GF-D8 (cell line): ENCODE data around the gene FAR1.
A peak's percentile ranks its signal among the peaks of the same experiment; 100 is the strongest.

Experiments
- DNase-seq: peaks from one replicate; lab custom pipeline; 2025; lab: John Stamatoyannopoulos, UW

Gene FAR1

DNA sequence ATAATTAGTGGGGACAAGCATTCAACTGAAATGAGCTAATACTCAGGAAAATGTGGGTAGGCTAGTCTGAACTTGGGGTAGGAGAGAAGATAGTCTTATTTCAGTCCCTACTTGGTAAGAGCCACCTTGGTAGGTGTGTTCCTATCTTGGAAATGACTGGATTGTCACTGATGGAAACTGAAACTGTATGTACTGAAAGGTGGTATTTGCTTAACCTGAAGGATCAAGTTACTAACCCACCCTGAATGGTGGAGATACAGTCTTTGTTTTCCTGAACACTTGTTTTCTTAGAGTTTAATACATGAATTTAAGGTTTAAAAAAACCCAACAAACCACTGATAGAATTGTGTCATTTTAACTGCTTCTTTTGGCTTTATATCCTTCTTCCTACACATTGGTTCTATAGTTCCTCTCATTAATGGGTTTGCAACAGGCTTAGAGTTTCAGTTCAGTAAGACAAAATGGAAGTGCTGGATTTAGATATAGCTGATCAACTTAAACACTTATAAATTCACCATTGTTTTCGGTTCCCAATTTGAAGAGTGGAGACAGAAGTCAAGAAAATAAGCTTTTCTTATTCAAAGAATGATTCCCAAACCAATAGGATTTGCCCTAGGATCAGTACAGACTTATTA lies 4.2 kb downstream of the FAR1 start:
- no peak for DNase-seq

DNA sequence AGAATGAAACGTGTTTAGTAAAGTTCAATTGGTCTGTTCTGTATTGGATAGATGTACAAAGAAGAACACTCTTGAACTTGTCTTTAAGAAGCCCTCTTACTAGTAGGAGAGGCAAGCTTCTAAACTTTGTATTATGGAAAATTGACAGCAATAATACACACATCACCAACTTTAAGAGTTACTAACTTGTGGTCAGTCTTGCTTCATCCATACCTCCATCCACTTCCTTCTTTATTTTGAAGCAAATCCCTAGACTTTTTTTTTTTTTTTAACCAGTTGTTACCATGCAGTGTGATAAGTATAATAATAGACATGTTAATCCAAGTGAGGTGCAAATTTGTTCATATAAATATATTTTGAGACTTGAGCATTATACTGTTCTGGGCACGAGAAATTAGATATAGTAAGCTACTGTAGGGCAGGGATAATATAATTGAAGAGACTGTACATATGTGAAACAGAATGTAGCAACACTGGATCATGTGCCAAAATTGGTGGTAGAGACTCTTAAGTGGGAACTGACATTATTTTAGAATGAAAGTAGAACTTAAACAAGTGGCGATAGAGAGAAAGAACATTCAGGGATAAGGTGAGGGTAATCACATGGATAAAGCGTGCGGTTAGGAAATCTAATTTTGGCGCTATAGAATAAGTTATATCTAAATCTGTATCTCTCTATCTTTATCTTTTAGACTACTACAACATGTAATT lies 6.5 kb downstream of the FAR1 start:
- DNase-seq = peak; percentile 88

DNA sequence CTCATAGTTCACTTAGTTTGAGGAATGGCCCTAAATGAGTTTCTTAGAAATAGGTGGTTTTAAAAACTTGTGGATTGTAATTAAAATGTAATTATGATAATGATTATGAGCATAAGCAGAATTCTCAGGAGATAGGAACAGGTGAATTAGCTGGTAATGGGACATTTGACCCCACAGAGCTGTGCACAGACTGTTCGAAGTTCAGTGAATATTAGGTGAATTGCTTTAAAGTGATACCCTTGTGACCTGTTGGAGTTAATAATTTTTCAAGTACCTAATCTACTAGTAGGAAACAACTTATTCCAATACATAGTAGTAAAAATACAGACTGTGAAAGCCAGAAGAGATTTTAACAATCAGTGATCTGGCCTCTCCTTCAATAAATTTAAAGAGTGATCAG lies 8.1 kb downstream of the FAR1 start:
- no peak for DNase-seq

DNA sequence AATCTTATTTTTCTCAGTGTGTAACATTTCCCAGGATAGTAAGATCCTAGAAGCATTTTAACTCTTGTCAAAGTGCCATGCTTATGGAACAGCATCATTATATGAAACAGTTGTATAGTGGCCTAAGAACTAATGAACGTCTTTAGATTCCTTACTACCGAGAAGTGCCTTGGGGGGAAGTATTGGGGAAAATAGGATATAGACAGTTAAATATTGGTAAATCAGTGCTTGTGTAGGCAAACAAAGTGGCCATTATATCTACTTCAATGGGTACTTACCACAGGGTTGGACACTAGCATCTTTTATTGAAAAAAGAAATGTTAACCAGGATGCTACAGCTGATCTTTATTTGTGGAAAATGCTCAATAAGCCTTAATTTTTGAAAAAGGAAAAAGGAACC lies 11.3 kb downstream of the FAR1 start:
- DNase-seq = no peak

DNA sequence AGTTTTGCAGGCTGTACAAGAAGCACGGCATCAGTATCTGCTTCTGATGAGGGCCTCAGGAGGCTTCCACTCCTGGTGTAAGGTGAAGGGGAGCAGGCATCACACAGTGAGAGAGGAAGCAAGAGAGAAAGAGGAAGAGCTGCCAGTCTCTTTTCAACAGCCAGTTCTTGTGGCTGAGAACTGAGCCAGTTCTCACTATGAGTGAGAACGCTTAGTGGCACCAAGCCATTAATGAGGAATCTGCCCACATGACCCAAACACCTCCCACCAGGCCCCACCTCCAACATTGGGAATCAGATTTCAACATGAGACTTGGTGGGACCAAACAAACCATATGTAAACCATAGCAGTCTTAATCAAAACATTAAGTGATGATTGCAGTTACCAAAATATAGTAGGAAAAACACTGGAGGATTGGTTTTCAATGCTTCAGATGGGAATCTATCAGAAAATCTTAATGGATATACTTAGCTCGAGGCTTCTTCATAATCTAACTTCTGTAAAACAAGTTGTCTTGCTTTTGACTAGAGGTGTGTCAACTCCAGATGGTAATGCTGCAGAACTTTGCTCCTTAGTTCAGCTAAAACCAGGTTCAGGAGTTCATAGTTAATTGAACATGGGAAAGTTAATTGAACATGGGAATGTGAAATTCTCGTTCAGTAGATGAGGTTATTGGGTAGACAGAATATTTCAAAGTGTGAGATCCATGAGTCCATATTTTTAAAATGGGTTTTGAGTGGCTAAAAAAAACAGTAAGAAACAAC lies 12.2 kb downstream of the FAR1 start:
- DNase-seq = peak; percentile 8

DNA sequence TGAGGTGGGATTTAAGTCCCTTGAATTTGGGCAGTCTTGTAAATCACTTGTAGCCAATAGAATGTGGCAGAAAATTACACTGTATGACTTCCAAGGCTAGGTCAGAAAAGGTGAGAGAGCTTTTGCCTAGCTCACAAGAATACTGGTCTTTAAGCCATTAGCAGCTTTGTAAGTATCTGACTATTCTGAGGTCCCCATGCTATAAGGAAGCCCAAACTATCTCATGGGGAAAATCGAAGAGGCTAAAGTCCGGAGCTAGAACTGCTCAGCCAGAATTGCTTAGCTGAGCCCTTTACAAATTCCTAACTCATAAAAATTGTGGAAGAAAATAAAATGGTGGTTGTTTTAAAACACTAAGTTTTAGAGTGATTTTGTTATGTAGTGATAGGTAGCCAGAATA lies 13.0 kb downstream of the FAR1 start:
- DNase-seq = no peak

DNA sequence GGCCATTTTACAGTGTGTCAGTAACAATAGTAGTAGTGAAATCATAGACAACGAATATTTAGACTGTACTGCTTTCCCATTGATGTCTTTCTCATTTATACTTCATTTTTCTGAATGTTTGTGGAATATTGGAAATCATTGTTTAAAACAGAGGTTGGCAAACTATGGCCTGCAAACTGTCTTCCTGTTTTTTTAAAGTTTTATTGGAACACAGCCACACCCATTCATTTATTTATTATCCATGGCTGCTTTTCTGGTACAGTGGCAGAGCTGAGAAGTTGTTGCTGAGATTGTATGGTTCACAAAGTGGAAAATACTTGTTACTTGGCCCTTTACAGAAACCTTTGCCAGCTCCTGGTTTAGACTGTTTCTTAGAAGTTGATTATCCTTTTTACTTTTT lies 13.7 kb downstream of the FAR1 start:
- DNase-seq = no peak

DNA sequence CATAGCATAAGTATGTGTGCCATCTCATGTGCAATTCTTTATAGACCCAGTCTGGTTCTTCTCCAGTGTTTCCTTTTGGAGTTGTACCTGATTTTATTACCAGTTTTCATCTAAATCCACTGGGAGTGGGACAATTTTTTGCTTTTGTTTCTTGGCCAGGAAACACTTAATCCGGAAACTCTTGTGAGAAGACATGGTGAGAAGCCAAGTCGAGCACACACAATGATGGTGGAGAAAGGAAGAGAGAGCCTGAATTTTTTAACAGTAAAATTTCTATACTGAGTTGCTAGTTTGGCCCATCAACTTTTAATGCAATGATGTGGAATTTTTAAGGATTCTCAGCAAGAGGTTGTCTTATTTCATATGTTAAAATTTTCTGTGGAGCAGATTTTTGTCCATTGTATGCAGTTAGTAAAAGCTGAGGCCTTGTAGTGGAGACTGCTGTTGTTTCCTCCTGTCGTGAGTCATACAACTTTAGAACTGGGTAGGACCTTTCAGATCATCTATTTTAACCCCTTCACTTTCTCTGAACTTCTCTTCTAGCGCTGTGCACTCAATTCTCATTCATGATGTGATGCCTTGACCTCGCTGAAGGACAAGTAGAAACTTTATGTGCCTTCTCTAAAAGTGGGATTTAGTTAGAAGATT lies 17.1 kb downstream of the FAR1 start:
- no peak for DNase-seq

DNA sequence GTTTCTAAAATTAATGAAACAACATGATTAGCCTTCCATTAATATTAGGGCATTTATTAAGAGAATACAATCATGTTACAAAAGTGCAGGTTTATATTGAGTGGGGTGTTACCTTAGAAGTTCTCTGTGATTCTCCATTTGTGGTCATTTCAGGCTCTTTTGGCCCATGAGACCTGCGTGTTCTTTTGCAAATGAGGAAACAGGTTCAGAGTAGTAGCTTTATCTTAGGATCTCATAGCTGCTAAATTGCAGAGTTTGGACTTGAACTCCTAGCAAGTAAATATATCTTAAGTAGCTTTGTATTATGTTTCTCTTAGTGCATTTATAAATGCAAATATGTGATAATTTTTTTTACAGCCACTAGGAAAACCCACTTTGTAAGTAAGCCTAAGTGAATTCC lies 18.3 kb downstream of the FAR1 start:
- DNase-seq = no peak

DNA sequence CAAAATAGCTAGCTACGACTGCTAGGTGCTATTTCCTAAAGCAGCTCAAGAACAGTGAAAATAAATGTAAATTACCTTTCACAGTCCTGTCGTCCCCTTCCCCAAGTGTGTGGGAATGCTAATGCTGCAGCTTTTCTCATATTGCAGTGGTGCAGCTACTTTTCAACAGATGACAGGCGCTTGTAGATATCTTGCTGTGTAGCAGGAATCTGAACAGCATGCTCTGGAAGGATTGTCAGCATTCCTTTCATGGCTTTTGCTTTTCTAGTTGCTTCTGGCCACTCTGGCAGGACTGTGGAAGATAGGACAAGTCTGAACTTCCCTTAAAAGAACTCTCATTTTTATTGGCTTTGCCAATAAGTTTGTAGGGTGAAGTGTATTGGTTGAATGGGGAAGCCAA lies 18.8 kb downstream of the FAR1 start:
- no peak for DNase-seq

DNA sequence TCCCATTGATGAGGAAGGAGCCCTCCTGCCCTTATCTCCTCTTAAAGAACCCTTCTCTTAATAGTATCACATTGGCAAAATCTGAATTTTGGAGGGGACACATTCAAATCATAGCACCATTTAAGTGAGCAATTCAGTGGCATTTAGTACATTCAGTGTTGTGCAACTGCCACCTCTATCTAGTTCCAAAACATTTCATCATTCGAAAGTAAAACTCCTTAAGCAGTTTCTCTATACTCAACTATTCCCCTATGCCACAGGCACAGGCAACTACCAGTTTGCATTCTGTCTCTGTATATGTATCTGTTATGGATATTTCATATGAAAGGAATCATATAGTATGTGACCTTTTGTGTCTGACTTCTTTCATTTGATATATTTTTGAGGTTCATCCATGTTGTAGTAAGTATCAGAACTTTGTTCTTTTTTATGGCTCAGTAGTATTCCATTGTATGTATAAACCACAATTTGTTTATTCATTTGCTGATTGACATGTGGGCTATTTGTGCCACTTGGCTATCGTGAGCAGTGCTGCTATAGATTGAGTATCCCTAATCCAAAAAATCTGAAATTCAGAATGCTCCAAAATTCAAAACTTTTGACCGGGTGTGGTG lies 22.9 kb downstream of the FAR1 start:
- no peak for DNase-seq

DNA sequence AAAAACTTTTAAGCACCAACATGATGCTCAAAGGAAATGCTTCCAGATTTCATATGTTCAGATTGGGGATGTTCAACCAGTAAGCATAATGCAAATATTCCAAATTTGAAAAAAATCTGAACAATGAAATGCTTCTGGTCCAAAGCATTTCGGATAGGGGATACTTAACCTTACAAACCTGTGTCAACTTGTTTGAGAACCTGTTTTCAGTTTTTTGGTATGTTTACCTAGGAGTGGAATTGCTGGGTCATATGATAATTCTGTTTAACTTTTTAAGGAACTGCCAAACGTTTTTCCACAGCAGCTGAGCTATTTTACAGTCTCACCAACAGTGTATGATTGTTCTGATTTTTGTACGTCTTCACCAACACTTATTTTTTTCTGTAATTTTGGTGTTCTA lies 23.7 kb downstream of the FAR1 start:
- no peak for DNase-seq

DNA sequence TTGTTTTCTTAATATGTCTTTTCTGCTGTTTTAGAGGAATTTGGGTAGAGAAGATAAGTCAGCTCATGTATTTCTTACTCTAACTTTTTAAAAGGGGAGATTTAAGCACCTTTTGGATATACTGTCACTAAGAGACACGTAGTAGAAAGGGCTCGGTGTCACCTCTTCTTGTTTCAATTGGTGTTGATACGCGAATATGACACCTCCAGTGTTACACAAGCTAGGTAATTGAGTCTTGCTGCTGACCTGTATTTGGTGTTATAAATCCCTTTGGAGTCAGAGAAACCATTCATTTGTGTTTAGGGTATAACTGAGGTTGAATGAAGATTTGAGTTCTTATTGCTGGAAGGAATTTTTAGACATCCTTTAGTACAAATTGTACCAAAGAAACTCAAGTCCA lies 25.6 kb downstream of the FAR1 start:
- DNase-seq = no peak

DNA sequence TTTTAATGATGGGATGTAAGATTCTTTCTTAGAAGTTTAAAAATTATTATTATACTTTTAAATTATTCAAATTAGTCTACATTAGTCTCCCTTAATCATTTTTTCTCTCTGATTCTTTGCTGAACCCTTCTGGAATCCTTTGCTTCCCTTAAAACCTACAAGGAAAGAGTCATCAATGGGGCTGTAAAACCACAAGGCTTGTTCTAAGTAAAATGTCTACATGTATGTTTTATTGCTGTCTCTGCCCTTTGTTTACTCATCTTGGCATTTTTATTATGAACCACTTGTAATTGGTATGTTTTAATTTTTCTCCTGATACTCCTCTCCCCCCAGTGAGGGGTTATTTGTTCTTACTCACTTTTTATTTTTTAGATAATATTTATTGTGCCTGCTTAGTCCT lies 27.4 kb downstream of the FAR1 start:
- DNase-seq = no peak

DNA sequence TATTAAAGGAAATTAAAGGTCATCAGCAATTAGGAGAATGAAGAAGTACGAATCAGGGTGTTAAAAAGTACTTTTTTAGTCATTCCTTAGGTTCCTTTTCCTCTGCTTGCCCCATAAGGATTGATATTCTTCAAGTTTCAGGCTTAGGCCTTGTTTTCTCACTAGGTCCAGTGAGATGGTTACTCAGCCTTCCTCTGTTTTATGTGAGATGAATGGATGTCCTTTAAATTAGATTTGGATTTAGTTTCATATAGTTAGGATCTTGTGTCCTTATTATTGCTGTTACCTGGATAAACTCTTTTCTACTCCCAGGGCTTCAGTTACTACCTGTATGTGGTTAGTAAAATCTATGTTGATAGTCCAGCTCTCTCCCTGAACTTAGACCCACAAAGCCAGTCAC lies 29.2 kb downstream of the FAR1 start:
- no peak for DNase-seq

DNA sequence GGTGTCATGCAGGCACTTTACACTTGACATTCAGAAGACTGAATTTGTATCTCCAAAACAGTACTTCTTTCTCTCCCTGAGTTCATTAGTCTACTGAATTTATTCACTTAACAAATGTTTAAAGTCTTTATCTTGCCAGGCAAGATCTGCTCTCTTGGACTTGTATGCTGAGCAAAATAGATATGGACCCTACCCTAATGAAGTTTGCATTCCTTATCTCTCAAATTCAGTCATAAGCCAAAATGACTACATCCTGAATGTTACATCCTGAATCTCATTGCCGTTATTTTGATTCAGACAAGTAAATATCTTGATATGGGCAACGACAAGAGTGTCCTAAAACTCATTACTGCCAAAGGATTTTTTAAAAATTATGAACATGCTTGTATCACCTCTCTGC lies 29.7 kb downstream of the FAR1 start:
- no peak for DNase-seq

DNA sequence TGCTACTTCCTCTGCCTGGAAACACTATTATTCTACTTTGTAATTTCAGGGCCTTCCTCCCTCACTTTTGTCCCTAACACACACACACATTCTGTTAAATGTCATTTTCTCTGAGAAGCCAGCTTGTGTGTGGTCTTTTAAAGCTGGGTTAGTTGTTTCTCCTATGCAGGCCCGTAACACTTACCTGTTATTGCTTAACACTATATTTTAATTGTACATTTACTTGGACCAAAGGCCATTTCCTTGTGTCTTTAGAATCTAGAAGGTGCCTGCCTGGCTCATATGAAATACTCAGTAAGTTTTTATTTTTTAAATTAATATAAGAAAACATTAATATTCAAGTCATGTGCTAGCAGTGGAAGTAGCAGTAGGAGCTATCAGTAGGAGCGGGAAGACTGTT lies 30.6 kb downstream of the FAR1 start:
- DNase-seq = no peak

DNA sequence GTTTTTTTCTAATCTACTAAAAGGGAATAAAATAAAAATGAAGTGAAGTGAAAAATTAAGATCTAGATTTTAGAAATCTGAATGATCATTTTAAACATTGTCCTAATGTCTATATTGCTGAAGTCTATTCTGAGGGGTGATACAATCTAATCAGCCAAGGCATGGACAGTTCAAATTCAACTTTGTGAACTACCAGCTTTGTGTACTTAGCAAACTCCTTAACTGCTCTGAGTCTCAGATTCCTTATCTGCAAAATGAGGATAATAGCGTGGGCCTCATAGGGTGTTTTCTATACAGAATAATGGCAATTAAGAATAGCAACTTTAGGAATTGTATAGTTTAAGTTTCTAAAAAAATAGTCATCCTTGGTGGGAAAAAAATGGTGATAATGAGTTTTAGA lies 31.4 kb downstream of the FAR1 start:
- DNase-seq = no peak

DNA sequence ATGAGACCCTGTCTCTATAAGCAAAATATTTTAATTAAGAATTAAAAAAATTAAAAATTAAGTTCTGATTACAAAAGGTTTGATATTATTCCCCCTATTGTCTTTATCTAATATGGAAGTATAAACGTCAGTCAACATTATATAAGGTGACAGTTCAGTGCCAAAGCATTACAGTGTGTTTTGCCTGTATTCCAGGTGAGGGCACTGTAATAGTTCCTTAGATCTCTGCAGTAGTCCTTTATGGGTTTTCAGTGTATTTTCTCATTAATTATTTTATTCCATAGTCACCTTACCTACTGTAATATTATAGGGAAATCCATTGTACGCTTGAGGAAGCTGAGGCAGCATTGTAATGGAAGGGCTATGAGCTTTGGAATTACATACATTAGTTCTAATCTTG lies 33.0 kb downstream of the FAR1 start:
- DNase-seq = no peak

DNA sequence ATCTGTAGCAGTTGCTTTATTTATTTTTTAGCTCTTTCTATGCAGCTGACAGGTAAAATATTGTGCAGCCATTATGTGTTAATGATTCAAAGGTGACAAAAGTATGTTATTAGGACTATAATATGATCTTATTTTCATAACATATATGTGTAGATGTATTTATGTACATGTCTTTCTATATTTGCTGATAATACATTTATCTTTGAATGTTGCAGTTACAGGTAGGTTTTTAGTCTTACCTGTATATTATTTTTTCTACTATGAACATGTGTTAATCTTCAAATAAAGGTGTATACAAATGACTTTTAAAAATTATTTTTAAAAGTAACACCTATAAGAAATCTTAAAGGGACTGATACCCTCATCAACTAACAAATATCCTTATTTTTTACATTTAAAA lies 33.6 kb downstream of the FAR1 start:
- no peak for DNase-seq

DNA sequence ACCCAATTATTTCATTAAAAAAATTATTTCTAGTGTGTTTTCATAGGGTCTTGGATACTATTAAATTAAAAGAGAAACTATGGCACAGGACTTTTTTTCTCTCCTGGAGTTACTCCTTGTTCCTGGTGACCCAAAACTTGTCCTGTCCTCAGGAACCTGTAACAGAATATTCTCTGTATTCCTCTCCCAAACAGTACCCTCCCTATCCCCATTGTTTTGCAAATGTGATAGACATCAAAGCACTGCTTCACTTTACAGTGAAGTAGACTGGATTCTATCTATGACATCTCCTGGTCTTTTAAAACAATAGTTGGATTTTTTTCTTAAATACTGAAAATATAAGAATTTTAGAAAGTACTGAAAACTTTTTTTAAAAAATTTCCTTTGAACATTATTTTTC lies 37.2 kb downstream of the FAR1 start:
- DNase-seq = no peak

DNA sequence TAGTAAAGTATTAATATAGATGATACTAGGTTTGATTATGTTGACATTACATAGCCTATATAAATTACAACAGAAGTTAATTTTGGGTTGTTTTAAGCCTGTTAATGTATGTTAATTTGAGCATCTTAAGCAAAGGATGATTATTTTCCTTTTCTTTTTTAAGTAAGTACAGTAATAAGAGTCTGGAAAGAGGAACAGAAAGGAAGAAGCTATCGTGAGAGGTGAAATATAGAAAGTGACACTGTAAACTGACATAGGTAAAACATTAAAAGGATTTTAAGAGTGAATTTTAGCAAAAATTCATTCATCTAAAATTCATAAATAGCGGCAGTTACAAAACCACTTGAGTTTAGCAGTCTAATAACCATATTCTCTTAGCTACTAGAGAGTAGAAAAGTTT lies 45.5 kb downstream of the FAR1 start:
- no peak for DNase-seq

DNA sequence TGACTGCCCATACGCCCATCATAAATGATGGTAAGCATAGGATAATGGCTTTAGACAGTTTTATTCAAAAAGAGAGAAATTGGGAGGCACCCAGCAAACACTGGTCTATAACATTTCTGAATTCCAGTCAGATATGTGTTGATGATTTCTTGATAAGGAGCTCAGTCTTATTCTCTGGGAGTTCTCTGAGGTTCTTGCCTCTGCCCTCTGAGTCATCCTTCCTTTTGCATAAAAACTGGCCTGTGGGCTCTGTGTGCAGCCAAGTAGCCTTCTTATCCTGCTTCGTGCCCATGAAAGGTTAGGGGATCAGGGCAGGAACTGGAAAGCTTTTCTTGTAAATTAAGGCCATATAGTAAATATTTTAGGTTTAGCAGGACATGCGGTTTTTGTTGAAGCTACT lies 48.9 kb downstream of the FAR1 start:
- DNase-seq = no peak
